Ishikawa (cell line): ENCODE measurements around the gene TTLL12.

Experiments
- CEBPB ChIP-seq: IDR thresholded peaks from 2 replicates; pipeline ENCODE4 v1.6.1; 2012
- CREB1 ChIP-seq: IDR thresholded peaks from 2 replicates; pipeline ENCODE4 v1.6.1; 2012; ENCODE audit warnings: low read depth
- EGR1 ChIP-seq: IDR thresholded peaks from 2 replicates; pipeline ENCODE4 v1.6.1; 2012
- EP300 ChIP-seq: IDR thresholded peaks from 2 replicates; pipeline ENCODE4 v1.6.1; 2012; ENCODE audit warnings: borderline replicate concordance
- FOXM1 ChIP-seq: IDR thresholded peaks from 2 replicates; pipeline ENCODE4 v1.6.1; 2012; ENCODE audit warnings: low read depth, borderline replicate concordance
- NFIC ChIP-seq: IDR thresholded peaks from 2 replicates; pipeline ENCODE4 v1.6.1; 2012
- RAD21 ChIP-seq: IDR thresholded peaks from 2 replicates; pipeline ENCODE4 v1.6.1; 2012; ENCODE audit warnings: low read depth
- TAF1 ChIP-seq: IDR thresholded peaks from 2 replicates; pipeline ENCODE4 v1.6.1; 2012; ENCODE audit warnings: low read depth, mild to moderate bottlenecking
- TCF12 ChIP-seq: IDR thresholded peaks from 2 replicates; pipeline ENCODE4 v1.6.1; 2012; ENCODE audit warnings: low read depth
- TEAD4 ChIP-seq: IDR thresholded peaks from 2 replicates; pipeline ENCODE4 v1.6.1; 2012
- YY1 ChIP-seq: IDR thresholded peaks from 2 replicates; pipeline ENCODE4 v1.6.1; 2012; ENCODE audit warnings: low read depth
- ZBTB7A ChIP-seq: IDR thresholded peaks from 2 replicates; pipeline ENCODE4 v1.6.1; 2012; ENCODE audit warnings: low read depth
- TF ChIP-seq, protein P1 (sequence below): IDR thresholded peaks from 2 replicates; pipeline ENCODE4 v1.6.1; 2012
- TF ChIP-seq, protein P2 (sequence below): IDR thresholded peaks from 2 replicates; pipeline ENCODE4 v1.6.1; 2012
- TF ChIP-seq, protein P3 (sequence below): IDR thresholded peaks from 2 replicates; pipeline ENCODE4 v1.6.1; 2012; ENCODE audit warnings: low read depth, mild to moderate bottlenecking

Gene TTLL12

DNA sequence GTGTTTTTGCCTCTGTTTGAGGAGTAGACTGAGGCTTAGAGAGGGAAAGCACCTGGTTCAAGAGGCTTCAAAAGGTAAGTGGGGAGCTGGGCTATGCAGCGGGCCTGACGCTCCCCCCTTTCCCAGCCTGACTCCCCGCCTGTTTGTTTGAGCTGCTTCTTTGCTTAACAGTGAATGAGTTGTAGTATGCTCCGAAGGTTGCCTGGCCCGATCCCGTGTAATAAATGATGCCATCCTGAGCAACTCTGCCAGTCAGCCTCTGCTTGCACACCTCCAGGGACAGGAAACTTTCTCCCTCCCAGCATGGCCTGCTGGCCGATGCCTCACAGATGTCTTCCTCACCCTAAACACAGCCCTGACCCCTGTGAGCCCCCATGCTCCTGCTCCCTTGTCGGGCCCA is 45.5 kb upstream of the TTLL12 start:
- TF ChIP-seq, protein P1, sequence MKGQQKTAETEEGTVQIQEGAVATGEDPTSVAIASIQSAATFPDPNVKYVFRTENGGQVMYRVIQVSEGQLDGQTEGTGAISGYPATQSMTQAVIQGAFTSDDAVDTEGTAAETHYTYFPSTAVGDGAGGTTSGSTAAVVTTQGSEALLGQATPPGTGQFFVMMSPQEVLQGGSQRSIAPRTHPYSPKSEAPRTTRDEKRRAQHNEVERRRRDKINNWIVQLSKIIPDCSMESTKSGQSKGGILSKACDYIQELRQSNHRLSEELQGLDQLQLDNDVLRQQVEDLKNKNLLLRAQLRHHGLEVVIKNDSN: no peak
- TF ChIP-seq EP300 (no peak), NFIC (no peak), TEAD4 (no peak), FOXM1 (no peak)

DNA sequence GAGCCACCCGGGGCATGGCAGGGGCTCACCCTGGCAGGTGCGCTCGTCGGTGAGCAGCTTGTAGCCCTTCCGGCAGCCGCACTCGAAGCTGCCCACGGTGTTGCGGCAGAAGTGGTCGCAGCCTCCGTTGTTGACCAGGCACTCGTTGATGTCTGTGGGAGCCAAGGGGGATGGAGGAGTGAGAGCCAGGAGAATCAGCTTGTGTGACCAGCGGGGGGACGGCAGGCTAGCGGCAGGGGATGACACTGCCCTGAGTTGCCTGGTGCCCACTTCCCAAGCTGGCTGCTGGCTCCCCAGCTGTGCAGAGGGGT is 44.7 kb upstream of the TTLL12 start:
- TF ChIP-seq NFIC: no peak
- TF ChIP-seq CREB1: no peak
- no peak for TF ChIP-seq EGR1
- TF ChIP-seq FOXM1: no peak
- no peak for TF ChIP-seq YY1
- TF ChIP-seq, protein P1: no peak
- TF ChIP-seq TAF1: no peak
- no peak for TF ChIP-seq TCF12
- TF ChIP-seq EP300: no peak
- TF ChIP-seq, protein P2, sequence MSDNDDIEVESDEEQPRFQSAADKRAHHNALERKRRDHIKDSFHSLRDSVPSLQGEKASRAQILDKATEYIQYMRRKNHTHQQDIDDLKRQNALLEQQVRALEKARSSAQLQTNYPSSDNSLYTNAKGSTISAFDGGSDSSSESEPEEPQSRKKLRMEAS: no peak
- no peak for TF ChIP-seq TEAD4
- TF ChIP-seq, protein P3, sequence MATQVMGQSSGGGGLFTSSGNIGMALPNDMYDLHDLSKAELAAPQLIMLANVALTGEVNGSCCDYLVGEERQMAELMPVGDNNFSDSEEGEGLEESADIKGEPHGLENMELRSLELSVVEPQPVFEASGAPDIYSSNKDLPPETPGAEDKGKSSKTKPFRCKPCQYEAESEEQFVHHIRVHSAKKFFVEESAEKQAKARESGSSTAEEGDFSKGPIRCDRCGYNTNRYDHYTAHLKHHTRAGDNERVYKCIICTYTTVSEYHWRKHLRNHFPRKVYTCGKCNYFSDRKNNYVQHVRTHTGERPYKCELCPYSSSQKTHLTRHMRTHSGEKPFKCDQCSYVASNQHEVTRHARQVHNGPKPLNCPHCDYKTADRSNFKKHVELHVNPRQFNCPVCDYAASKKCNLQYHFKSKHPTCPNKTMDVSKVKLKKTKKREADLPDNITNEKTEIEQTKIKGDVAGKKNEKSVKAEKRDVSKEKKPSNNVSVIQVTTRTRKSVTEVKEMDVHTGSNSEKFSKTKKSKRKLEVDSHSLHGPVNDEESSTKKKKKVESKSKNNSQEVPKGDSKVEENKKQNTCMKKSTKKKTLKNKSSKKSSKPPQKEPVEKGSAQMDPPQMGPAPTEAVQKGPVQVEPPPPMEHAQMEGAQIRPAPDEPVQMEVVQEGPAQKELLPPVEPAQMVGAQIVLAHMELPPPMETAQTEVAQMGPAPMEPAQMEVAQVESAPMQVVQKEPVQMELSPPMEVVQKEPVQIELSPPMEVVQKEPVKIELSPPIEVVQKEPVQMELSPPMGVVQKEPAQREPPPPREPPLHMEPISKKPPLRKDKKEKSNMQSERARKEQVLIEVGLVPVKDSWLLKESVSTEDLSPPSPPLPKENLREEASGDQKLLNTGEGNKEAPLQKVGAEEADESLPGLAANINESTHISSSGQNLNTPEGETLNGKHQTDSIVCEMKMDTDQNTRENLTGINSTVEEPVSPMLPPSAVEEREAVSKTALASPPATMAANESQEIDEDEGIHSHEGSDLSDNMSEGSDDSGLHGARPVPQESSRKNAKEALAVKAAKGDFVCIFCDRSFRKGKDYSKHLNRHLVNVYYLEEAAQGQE: no peak

DNA sequence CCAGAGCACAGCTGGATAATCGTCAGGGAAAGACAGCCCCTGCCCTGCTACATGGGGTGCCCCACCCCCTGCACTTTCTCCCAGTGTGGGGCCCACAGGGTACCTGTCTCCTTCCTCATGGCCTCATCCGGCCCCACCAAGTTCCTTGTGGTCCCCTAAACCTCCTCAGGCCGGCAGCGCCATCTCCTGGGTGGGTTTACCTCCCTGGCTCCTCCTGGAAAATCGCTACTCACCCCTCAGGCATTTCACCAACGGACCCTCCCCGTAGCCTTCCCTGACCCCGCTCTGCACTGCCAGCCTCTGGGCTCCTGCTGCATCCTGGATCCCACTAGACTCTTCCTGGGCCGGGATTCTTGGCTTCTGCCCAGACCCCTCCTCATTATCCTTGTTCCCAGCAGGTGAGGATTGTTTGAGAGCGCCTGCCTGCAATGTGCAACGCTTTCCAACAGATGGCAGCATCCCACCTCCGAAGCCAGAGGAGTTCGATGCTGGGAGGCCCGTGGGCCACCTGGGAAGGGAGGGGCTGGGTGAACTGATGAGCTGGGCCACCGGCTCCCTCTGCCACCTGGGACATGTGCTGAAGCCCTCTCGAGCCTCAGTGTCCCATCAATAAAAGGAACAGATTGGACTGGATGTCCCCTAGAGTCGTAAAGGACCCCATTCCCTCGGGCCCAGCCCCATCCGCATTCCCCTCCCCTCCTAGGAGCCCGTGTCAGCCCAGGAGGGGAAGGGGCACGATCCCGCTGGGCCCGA is 44.2 kb upstream of the TTLL12 start:
- peak; percentile 90 for TF ChIP-seq RAD21
- no peak for TF ChIP-seq TAF1

DNA sequence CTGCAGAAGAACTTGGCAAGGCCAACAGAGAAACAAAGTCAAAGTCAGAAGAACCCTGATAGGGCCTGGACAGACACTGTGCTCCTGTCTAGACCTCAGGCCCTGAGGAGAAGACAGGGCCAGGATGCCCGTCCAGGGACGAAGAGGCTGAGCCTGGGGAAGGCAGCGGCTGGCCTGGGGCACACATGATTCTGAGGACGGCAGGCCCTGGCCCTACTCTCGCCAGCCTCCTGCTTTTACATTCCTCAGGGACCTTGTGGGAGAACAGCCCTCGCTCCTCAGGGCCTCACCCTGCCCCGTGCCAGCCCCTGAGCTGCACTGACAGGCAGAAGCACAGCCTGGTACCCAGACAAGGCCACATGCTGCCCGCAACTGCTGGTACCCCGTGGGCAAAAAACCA is 43.6 kb upstream of the TTLL12 start:
- TF ChIP-seq TEAD4 (no peak), CREB1 (no peak), YY1 (no peak), FOXM1 (no peak), CEBPB (no peak), RAD21 (no peak), ZBTB7A (no peak), TAF1 (no peak), EP300 (no peak), EGR1 (no peak), TCF12 (no peak), NFIC (no peak)
- TF ChIP-seq, protein P1: no peak
- TF ChIP-seq, protein P2: no peak
- TF ChIP-seq, protein P3: no peak

DNA sequence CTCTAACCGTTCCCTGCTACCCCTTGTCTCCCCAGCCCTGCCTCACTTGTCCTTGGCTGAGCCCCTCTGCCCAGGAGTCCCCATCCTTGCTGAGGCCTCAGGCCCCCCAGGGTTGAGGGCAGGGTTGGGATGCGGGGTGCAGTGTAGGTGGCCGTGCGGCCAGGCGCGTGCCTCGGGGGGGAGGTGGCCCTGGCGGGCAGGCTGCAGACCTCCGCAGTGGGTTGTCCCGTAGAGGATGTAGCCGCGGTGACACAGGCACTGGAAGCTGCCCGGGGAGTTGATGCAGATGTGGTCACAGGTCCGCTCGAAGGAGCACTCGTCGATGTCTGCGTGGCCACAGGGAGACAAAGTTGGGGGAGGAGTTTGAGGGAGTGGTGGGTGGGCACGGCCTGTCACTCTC is 41.9 kb upstream of the TTLL12 start:
- TF ChIP-seq ZBTB7A (no peak), NFIC (no peak)

DNA sequence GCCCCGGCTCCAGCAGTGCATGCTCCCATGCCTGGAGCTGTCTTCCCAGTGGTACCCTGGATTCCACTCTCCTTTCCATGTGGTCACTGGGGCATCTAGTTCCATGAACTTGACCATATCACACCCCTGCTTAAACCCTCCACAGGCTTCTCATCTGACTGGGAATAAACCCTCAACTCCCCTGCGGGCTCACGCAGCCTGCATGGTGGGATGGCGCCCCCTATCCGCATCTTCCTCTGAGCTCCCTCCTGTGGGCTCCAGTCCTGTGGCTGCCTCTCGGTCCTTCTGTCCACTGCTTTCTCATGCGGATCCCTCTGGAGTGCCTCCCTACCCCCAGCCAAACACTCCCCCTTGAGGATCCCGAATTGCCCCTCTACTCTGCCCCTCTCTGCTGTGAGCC is 41.4 kb upstream of the TTLL12 start:
- peak; percentile 64 for TF ChIP-seq RAD21
- TF ChIP-seq, protein P2: no peak
